HepG2 (cell line): ENCODE results near the gene TMCC1. TPM values are rescaled to one million over a fixed set of nuclear protein-coding genes. Genes with fewer than 3 reads are reported as not detected.

Source experiments
- CAMTA2 ChIP-seq: sonication (generic); formaldehyde crosslinking; IDR thresholded peaks from 2 replicates; pipeline ENCODE4 v1.4.0; 2020; ENCODE audit warnings: mild to moderate bottlenecking, missing genetic modification reagents, borderline replicate concordance
- CBFB ChIP-seq: sonication (generic); formaldehyde crosslinking; IDR thresholded peaks from 2 replicates; pipeline ENCODE4 v1.4.0; 2020; ENCODE audit warnings: missing genetic modification reagents
- DPF2 ChIP-seq: sonication (generic); formaldehyde crosslinking; IDR thresholded peaks from 2 replicates; pipeline ENCODE4 v1.4.0; 2020; ENCODE audit warnings: mild to moderate bottlenecking, low read depth, missing genetic modification reagents, borderline replicate concordance
- GATAD2A ChIP-seq: IDR thresholded peaks from 2 replicates; pipeline ENCODE4 v1.6.1; 2016
- GPN1 ChIP-seq: sonication (generic); formaldehyde crosslinking; IDR thresholded peaks from 2 replicates; pipeline ENCODE4 v1.5.1; 2020; ENCODE audit warnings: missing genetic modification reagents, borderline replicate concordance
- ISL2 ChIP-seq: sonication (generic); formaldehyde crosslinking; IDR thresholded peaks from 2 replicates; pipeline ENCODE4 v1.5.0; 2020; ENCODE audit warnings: missing genetic modification reagents
- JUNB ChIP-seq: sonication (generic); formaldehyde crosslinking; IDR thresholded peaks from 2 replicates; pipeline ENCODE4 v1.8.0; 2022; ENCODE audit warnings: missing genetic modification reagents, mild to moderate bottlenecking, borderline replicate concordance
- KDM4B ChIP-seq: sonication (generic); formaldehyde crosslinking; IDR thresholded peaks from 2 replicates; pipeline ENCODE4 v1.4.0; 2020; ENCODE audit warnings: missing genetic modification reagents
- KMT2B ChIP-seq: IDR thresholded peaks from 2 replicates; pipeline ENCODE4 v1.6.1; 2016; ENCODE audit warnings: missing genetic modification reagents, missing compliant biosample characterization
- NCOA2 ChIP-seq: sonication (generic); formaldehyde crosslinking; IDR thresholded peaks from 2 replicates; pipeline ENCODE4 v1.8.0; 2022; ENCODE audit warnings: inconsistent platforms
- RCOR2 ChIP-seq: IDR thresholded peaks from 2 replicates; pipeline ENCODE4 v1.6.1; 2016; ENCODE audit warnings: missing biosample characterization, missing genetic modification reagents
- THAP11 ChIP-seq: IDR thresholded peaks from 2 replicates; pipeline ENCODE4 v1.6.1; 2016; ENCODE audit warnings: missing biosample characterization, missing genetic modification reagents
- ZFP36 ChIP-seq: fragments of 150-350 bp; IDR thresholded peaks from 2 replicates; pipeline ENCODE4 v1.6.1; 2018; ENCODE audit warnings: borderline replicate concordance, low read length, low read depth; ENCODE audit not compliant: partially characterized antibody
- ZFP91 ChIP-seq: sonication (generic); formaldehyde crosslinking; IDR thresholded peaks from 2 replicates; pipeline ENCODE4 v1.9.0; 2022; ENCODE audit warnings: missing genetic modification reagents, mild to moderate bottlenecking, borderline replicate concordance
- ZFX ChIP-seq: sonication (generic); formaldehyde crosslinking; IDR thresholded peaks from 2 replicates; pipeline ENCODE4 v1.4.0; 2020; ENCODE audit warnings: mild to moderate bottlenecking, low read depth, missing genetic modification reagents, moderate library complexity
- ZIK1 ChIP-seq: sonication (generic); formaldehyde crosslinking; IDR thresholded peaks from 2 replicates; pipeline ENCODE4 v1.5.0; 2020; ENCODE audit warnings: mild to moderate bottlenecking, low read depth, missing genetic modification reagents, borderline replicate concordance
- ZNF138 ChIP-seq: sonication (generic); formaldehyde crosslinking; IDR thresholded peaks from 2 replicates; pipeline ENCODE4 v1.5.0; 2020; ENCODE audit warnings: mild to moderate bottlenecking, low read depth, missing genetic modification reagents
- ZNF260 ChIP-seq: sonication (generic); formaldehyde crosslinking; IDR thresholded peaks from 2 replicates; pipeline ENCODE4 v1.4.0; 2020; ENCODE audit warnings: missing genetic modification reagents, low read depth, mild to moderate bottlenecking, borderline replicate concordance
- ZNF280B ChIP-seq: sonication (generic); formaldehyde crosslinking; IDR thresholded peaks from 2 replicates; pipeline ENCODE4 v1.5.0; 2020; ENCODE audit warnings: missing genetic modification reagents, mild to moderate bottlenecking, borderline replicate concordance
- ZNF30 ChIP-seq: sonication (generic); formaldehyde crosslinking; IDR thresholded peaks from 2 replicates; pipeline ENCODE4 v1.5.0; 2020; ENCODE audit warnings: mild to moderate bottlenecking, missing genetic modification reagents
- ZNF432 ChIP-seq: sonication (generic); formaldehyde crosslinking; IDR thresholded peaks from 2 replicates; pipeline ENCODE4 v1.5.0; 2020; ENCODE audit warnings: missing genetic modification reagents, mild to moderate bottlenecking, borderline replicate concordance
- ZNF569 ChIP-seq: sonication (generic); formaldehyde crosslinking; IDR thresholded peaks from 2 replicates; pipeline ENCODE4 v1.5.0; 2020; ENCODE audit warnings: mild to moderate bottlenecking, missing genetic modification reagents, moderate library complexity, borderline replicate concordance
- ZSCAN31 ChIP-seq: sonication (generic); formaldehyde crosslinking; IDR thresholded peaks from 2 replicates; pipeline ENCODE4 v1.5.0; 2020; ENCODE audit warnings: low read depth, mild to moderate bottlenecking, missing genetic modification reagents
- polyA plus RNA-seq, 8 experiments: library from polyadenylated mRNA; depleted of rRNA in 3 of 8; stranded (reverse) in 7 of 8; unstranded in 1 of 8; fragments of >200 nt; fragmentation: Illumina TruSeq in 4 of 8; extraction: Trizol in 4 of 8; gene quantifications; 2 replicates each; pipeline versions ENCODE4 v1.2.1 to v1.2.3, GENCODE V29; 2011 to 2016; ENCODE audit warnings: low read depth in 4 of 8, missing spikeins in 1 of 8, mixed read lengths in 1 of 8; ENCODE audit not compliant: insufficient read depth in 1 of 8
- total RNA-seq, 5 experiments: library from RNA; depleted of rRNA; stranded (reverse); fragments of >200 nt; fragmentation: Illumina TruSeq; extraction: Trizol; gene quantifications; 2 replicates each; pipeline ENCODE4 v1.2.3, GENCODE V29; 2016; ENCODE audit warnings: low read depth in 1 of 5
- TF ChIP-seq, protein P1 (sequence below): sonication (generic); formaldehyde crosslinking; IDR thresholded peaks from 2 replicates; pipeline ENCODE4 v1.5.1; 2020; ENCODE audit warnings: missing genetic modification reagents, mild to moderate bottlenecking, borderline replicate concordance
- TF ChIP-seq, protein P2 (sequence below): sonication (generic); formaldehyde crosslinking; IDR thresholded peaks from 2 replicates; pipeline ENCODE4 v1.8.0; 2022; ENCODE audit warnings: mild to moderate bottlenecking, missing genetic modification reagents, borderline replicate concordance

TMCC1 gene
- total and polyA plus RNA-seq, 2 of the 13 experiments (the other 11 are each of a cell fraction or from before 2014, with no cell fraction given) = 12.1 to 264 TPM

- TF ChIP-seq ZFP91 (CRISPR knock-in tag) = peak; percentile 57; the same call in 1 of the 2 replicates
- TF ChIP-seq ZNF432 (CRISPR knock-in tag) = no peak
- no peak for TF ChIP-seq KMT2B (CRISPR knock-in tag)
- no peak for TF ChIP-seq NCOA2 (CRISPR knock-in tag)
- no peak for TF ChIP-seq ISL2 (CRISPR knock-in tag)
- 0 out of 2 replicates have a peak, but pooled peaks have one; percentile 23 for TF ChIP-seq DPF2 (CRISPR knock-in tag)
- TF ChIP-seq ZFP36 = no peak
- TF ChIP-seq, protein P1, sequence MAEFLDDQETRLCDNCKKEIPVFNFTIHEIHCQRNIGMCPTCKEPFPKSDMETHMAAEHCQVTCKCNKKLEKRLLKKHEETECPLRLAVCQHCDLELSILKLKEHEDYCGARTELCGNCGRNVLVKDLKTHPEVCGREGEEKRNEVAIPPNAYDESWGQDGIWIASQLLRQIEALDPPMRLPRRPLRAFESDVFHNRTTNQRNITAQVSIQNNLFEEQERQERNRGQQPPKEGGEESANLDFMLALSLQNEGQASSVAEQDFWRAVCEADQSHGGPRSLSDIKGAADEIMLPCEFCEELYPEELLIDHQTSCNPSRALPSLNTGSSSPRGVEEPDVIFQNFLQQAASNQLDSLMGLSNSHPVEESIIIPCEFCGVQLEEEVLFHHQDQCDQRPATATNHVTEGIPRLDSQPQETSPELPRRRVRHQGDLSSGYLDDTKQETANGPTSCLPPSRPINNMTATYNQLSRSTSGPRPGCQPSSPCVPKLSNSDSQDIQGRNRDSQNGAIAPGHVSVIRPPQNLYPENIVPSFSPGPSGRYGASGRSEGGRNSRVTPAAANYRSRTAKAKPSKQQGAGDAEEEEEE (CRISPR knock-in tag) = no peak
- no peak for TF ChIP-seq RCOR2 (CRISPR knock-in tag)
- peak; percentile 50; the same call in 1 of the 2 replicates for TF ChIP-seq ZFX (CRISPR knock-in tag)
- no peak for TF ChIP-seq ZNF138
- TF ChIP-seq ZIK1 (CRISPR knock-in tag) = no peak
- no peak for TF ChIP-seq ZSCAN31 (CRISPR knock-in tag)
- no peak for TF ChIP-seq ZNF260
- TF ChIP-seq GATAD2A (CRISPR knock-in tag) = 0 out of 2 replicates have a peak, but pooled peaks have one; percentile 27
- TF ChIP-seq, protein P2, sequence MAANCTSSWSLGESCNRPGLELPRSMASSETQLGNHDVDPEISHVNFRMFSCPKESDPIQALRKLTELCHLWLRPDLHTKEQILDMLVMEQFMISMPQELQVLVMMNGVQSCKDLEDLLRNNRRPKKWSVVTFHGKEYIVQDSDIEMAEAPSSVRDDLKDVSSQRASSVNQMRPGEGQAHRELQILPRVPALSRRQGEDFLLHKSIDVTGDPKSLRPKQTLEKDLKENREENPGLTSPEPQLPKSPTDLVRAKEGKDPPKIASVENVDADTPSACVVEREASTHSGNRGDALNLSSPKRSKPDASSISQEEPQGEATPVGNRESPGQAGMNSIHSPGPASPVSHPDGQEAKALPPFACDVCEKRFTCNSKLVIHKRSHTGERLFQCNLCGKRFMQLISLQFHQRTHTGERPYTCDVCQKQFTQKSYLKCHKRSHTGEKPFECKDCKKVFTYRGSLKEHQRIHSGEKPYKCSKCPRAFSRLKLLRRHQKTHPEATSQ = no peak
- no peak for TF ChIP-seq JUNB (CRISPR knock-in tag)
- TF ChIP-seq KDM4B (CRISPR knock-in tag) = no peak
- peak; percentile 17; the same call in 1 of the 2 replicates for TF ChIP-seq THAP11 (CRISPR knock-in tag)
- TF ChIP-seq ZNF280B (CRISPR knock-in tag) = no peak
- TF ChIP-seq CAMTA2 (CRISPR knock-in tag) = no peak
- no peak for TF ChIP-seq ZNF30
- TF ChIP-seq ZNF569 (CRISPR knock-in tag) = no peak
- no peak for TF ChIP-seq CBFB (CRISPR knock-in tag)
- TF ChIP-seq GPN1 (CRISPR knock-in tag) = no peak
Observed at GRCh38 chr3:129616291-129616690, 277.2 kb downstream of the TMCC1 start (continued).
